Coronary artery (tissue), 2 donors: ENCODE results near the gene MPHOSPH10.

Experiments
- DNase-seq: peaks from one replicate; pipeline ENCODE4 v3.0.0-alpha.2; 2017; ENCODE audit warnings: low spot score
- H3K27ac ChIP-seq, 2 donors: fragments of 200-600 bp; sonication (generic); one replicate each; pipeline ENCODE4 v1.5.1; 2016 to 2019
- H3K4me3 ChIP-seq: fragments of 200-600 bp; sonication (generic); 2 replicates; pipeline ENCODE4 v1.5.1; 2016; ENCODE audit warnings: mild to moderate bottlenecking, moderate library complexity
- TF ChIP-seq, protein P1 (sequence below): fragments of 200-600 bp; sonication (generic); IDR thresholded peaks from one replicate; pipeline ENCODE4 v1.5.1; 2019; ENCODE audit warnings: antibody characterized with exemption

MPHOSPH10 gene

DNA sequence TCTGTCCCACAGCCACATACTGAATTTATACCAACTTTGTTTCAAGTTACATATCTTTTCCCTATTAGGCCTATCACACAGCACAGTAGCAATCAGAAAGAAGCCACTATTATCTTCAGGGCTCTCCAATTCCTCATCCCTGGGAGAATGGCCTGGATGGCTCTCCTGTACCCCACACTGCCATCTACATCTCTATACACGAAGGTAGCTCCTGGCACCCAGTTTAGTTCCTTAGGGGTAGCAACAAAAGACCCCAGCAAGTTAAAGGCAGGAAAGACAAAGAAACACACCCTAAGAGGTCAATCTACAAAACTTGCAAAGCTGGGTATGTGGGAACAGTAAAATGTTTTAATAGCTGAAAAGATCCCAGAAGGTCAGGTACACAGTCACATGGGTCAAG is 56.5 kb downstream of the MPHOSPH10 start:
- H3K27ac ChIP-seq, result peak overlapping the region in 1 of 2 donors; percentile 9
- H3K4me3 ChIP-seq, result no peak overlapping the region
- DNase-seq, result no peak
- TF ChIP-seq, protein P1, sequence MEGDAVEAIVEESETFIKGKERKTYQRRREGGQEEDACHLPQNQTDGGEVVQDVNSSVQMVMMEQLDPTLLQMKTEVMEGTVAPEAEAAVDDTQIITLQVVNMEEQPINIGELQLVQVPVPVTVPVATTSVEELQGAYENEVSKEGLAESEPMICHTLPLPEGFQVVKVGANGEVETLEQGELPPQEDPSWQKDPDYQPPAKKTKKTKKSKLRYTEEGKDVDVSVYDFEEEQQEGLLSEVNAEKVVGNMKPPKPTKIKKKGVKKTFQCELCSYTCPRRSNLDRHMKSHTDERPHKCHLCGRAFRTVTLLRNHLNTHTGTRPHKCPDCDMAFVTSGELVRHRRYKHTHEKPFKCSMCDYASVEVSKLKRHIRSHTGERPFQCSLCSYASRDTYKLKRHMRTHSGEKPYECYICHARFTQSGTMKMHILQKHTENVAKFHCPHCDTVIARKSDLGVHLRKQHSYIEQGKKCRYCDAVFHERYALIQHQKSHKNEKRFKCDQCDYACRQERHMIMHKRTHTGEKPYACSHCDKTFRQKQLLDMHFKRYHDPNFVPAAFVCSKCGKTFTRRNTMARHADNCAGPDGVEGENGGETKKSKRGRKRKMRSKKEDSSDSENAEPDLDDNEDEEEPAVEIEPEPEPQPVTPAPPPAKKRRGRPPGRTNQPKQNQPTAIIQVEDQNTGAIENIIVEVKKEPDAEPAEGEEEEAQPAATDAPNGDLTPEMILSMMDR, result no peak

DNA sequence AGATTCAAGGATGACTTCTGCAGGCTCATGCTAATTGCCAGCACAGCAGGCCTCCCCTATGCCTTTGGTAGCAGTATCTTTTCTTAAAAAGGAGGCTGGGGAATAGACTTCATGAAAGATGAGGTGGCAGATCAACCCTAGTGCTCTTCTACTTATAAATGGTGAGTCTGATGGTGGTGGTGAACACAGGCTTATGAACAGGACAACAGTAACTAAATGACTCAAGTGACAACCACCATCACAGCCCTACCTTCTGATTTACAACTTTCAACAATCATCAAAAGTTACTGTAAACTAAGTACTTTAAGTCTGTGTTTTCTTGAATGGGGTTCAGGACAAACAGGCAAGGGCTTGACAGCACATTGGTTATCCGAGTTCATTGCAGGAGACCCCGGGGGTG is 57.2 kb downstream of the MPHOSPH10 start:
- TF ChIP-seq, protein P1, result no peak
- Histone ChIP-seq H3K4me3 (no peak overlapping the region), H3K27ac (no peak overlapping the region)
- no peak for DNase-seq

DNA sequence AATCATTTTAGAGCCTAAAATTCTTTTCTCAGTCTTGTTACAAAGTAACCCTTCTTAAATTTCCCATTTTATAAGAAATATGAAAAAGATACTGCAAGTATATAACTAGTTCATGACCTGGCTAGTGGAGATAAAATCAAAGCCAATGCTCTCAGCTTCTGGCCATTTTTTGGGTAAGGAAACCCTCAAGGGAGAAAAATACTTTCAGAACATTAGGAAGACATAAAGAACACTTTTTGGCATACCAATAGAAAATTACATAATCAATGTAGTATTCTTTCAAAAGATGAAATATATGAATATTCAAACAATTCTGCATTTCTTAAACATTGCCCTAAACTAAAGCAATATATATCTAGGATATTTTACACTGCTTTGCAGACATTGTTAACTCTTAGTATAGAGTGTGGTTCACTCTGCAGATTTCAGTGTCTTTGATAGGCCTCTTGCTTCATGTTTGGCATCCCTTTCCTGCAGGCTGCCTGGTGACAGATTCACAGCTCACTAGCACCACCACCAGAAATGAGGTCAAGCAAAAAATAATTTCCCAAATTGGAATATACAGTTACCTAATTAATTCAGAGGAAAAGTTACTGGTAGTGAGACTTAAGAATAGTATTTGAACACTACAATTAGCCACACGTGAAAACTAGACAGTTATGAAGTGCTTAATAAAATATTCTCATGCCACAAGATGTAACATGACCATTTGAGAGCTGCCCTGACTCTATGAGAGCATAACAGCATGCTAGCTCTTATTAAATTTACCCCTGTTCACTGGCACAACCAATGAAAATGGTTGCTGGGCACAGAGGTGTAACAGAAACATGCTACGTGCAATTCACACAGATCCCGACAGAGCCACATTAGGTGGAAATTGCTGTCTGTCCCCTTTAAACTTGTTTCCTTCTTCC is 60.5 kb downstream of the MPHOSPH10 start:
- TF ChIP-seq, protein P1, result no peak
- no peak for DNase-seq
- no peak overlapping the region for H3K27ac ChIP-seq
- no peak overlapping the region for H3K4me3 ChIP-seq

DNA sequence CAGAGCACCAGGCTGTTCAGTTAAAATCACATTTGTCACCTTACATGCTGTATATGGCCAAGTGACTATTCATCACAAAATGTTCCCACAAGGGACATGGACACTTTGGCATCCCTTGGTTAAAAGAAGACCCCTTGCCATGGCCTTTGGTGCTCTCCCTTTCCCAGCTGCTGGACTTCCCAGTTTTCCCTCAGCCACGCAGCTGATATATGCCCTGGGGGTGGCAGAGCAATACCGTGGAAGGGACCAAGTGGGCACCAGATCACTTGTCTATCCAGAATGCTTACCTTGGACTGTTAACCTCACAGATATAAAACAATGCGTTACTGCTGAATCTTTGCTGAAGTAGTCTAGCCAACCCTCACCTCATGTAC is 61.1 kb downstream of the MPHOSPH10 start:
- Histone ChIP-seq H3K4me3 (no peak overlapping the region), H3K27ac (no peak overlapping the region)
- DNase-seq, result no peak
- TF ChIP-seq, protein P1, result no peak
